ENCODE results near the gene RIMBP2.

The RIMBP2 gene

GRCh38 chr12:130737731-130738130 is 21.6 kb upstream of the RIMBP2 start:
- DNase-seq (ENCODE audit: low read depth): no peak

GRCh38 chr12:130729344-130729743 is 13.2 kb upstream of the RIMBP2 start:
- DNase-seq (ENCODE audit: low read depth): no peak

- DNase-seq (ENCODE audit: low read depth): no peak
These were observed 12.3 kb upstream of the RIMBP2 start for GRCh38 chr12:130728158-130729058.

GRCh38 chr12:130719263-130719859 is 3.3 kb upstream of the RIMBP2 start:
- DNase-seq (ENCODE audit: low read depth): no peak

- no peak for DNase-seq (ENCODE audit: low read depth)
These were observed 1.7 kb upstream of the RIMBP2 start for GRCh38 chr12:130717752-130718151.

- DNase-seq (ENCODE audit: low read depth): no peak
These were observed 869 bp upstream of the RIMBP2 start for GRCh38 chr12:130716969-130717366.

GRCh38 chr12:130715150-130715997 is 725 bp downstream of the RIMBP2 start:
- DNase-seq (ENCODE audit: low read depth): no peak

GRCh38 chr12:130714591-130715149 is 1.4 kb downstream of the RIMBP2 start:
- no peak for DNase-seq (ENCODE audit: low read depth)

- DNase-seq (ENCODE audit: low read depth): no peak
These were observed 2.0 kb downstream of the RIMBP2 start for GRCh38 chr12:130714091-130714590.

- DNase-seq (ENCODE audit: low read depth): no peak
These were observed 2.5 kb downstream of the RIMBP2 start for GRCh38 chr12:130713581-130713991.

- DNase-seq (ENCODE audit: low read depth): no peak
These were observed 3.6 kb downstream of the RIMBP2 start for GRCh38 chr12:130712346-130713065.

GRCh38 chr12:130711756-130712155 is 4.3 kb downstream of the RIMBP2 start:
- DNase-seq (ENCODE audit: low read depth): no peak

GRCh38 chr12:130710733-130711080 is 5.4 kb downstream of the RIMBP2 start:
- no peak for DNase-seq (ENCODE audit: low read depth)

GRCh38 chr12:130709971-130710732 is 5.9 kb downstream of the RIMBP2 start:
- DNase-seq (ENCODE audit: low read depth): no peak

GRCh38 chr12:130709151-130709970 is 6.7 kb downstream of the RIMBP2 start:
- no peak for DNase-seq (ENCODE audit: low read depth)

GRCh38 chr12:130708648-130709047 is 7.5 kb downstream of the RIMBP2 start:
- DNase-seq (ENCODE audit: low read depth): no peak

GRCh38 chr12:130707571-130707891 is 8.6 kb downstream of the RIMBP2 start:
- DNase-seq (ENCODE audit: low read depth): no peak

- DNase-seq (ENCODE audit: low read depth): no peak
These were observed 9.1 kb downstream of the RIMBP2 start for GRCh38 chr12:130706885-130707570.

GRCh38 chr12:130706311-130706710 is 9.8 kb downstream of the RIMBP2 start:
- no peak for DNase-seq (ENCODE audit: low read depth)

All from amniotic epithelial cell (primary cell).